ENCODE data around the gene SARNP.

GRCh38 chr12:55840581-55841351, 23.2 kb upstream of the SARNP start:
- TF ChIP-seq, protein P1, sequence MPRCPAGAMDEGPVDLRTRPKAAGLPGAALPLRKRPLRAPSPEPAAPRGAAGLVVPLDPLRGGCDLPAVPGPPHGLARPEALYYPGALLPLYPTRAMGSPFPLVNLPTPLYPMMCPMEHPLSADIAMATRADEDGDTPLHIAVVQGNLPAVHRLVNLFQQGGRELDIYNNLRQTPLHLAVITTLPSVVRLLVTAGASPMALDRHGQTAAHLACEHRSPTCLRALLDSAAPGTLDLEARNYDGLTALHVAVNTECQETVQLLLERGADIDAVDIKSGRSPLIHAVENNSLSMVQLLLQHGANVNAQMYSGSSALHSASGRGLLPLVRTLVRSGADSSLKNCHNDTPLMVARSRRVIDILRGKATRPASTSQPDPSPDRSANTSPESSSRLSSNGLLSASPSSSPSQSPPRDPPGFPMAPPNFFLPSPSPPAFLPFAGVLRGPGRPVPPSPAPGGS (IDR thresholded peaks at IDR 0.05; ENCODE audit: borderline replicate concordance, insufficient read depth, low read depth, low read length, poor library complexity, severe bottlenecking) = no peak
- TF ChIP-seq EGR1 (IDR thresholded peaks at IDR 0.05; ENCODE audit: borderline replicate concordance in 1 of 2, low read depth in 2 of 2, low read length in 2 of 2) (no peak), SPI1 (IDR thresholded peaks at IDR 0.05; ENCODE audit: borderline replicate concordance, insufficient read depth, low read depth, low read length) (no peak), PAX8 (IDR thresholded peaks at IDR 0.05) (no peak), RBBP5 (conservative IDR thresholded peaks at IDR 0.05) (no peak), MYB (IDR thresholded peaks at IDR 0.05; ENCODE audit: borderline replicate concordance, low read depth, low read length) (no peak)
- TF ChIP-seq, protein P2, sequence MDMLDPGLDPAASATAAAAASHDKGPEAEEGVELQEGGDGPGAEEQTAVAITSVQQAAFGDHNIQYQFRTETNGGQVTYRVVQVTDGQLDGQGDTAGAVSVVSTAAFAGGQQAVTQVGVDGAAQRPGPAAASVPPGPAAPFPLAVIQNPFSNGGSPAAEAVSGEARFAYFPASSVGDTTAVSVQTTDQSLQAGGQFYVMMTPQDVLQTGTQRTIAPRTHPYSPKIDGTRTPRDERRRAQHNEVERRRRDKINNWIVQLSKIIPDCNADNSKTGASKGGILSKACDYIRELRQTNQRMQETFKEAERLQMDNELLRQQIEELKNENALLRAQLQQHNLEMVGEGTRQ (IDR thresholded peaks at IDR 0.05; ENCODE audit: borderline replicate concordance, low read depth, low read length) = no peak
- TF ChIP-seq, protein P3, sequence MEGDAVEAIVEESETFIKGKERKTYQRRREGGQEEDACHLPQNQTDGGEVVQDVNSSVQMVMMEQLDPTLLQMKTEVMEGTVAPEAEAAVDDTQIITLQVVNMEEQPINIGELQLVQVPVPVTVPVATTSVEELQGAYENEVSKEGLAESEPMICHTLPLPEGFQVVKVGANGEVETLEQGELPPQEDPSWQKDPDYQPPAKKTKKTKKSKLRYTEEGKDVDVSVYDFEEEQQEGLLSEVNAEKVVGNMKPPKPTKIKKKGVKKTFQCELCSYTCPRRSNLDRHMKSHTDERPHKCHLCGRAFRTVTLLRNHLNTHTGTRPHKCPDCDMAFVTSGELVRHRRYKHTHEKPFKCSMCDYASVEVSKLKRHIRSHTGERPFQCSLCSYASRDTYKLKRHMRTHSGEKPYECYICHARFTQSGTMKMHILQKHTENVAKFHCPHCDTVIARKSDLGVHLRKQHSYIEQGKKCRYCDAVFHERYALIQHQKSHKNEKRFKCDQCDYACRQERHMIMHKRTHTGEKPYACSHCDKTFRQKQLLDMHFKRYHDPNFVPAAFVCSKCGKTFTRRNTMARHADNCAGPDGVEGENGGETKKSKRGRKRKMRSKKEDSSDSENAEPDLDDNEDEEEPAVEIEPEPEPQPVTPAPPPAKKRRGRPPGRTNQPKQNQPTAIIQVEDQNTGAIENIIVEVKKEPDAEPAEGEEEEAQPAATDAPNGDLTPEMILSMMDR (IDR thresholded peaks at IDR 0.05 in 2 of 3, conservative IDR thresholded peaks at IDR 0.05 in 1 of 3; ENCODE audit: control insufficient read depth in 2 of 3, extremely low read depth in 1 of 3, insufficient read depth in 1 of 3, low read depth in 3 of 3, low read length in 3 of 3) = no peak

All from GM12878 (cell line).